ENCODE measurements around the gene TOMM20. TPM values are rescaled to one million over a fixed set of nuclear protein-coding genes. Genes with fewer than 3 reads are reported as not detected.
"Not testable (repeated sequence)": the region's sequence is repeated elsewhere in the genome, so short reads cannot be mapped to it uniquely, and the experiment has no call there.

TOMM20 gene
- polyA plus RNA-seq, 4 donors, result 44.1 to 199 (median 76.6) TPM

GRCh38 chr1:235073331-235073967 is 55.2 kb downstream of the TOMM20 start:
- WGBS, 3 donors, result 18 to 61% (median 33%) methylated on average over 18 to 20 of the region's 20 CpGs
- Histone ChIP-seq H3K9me3 (ENCODE audit: control insufficient read depth in 2 of 2, insufficient read depth in 1 of 2, low read depth in 1 of 2, low read length in 1 of 2) (no peaks in the 10 kb centered on the region), H3K27me3 (ENCODE audit: control insufficient read depth in 3 of 3, insufficient read depth in 3 of 3, low read length in 3 of 3) (no peaks in the 10 kb centered on the region), H3K4me1 (ENCODE audit: control insufficient read depth in 3 of 3, insufficient read depth in 2 of 3, low read depth in 1 of 3, low read length in 2 of 3) (peaks cover 2 to 54% (median 30%) of the 10 kb centered on the region in 3 donors), H3K27ac (ENCODE audit: low read depth in 1 of 3, low read length in 2 of 3) (peak overlapping the region; percentile 51 to 96 (median 93)), H3K4me3 (ENCODE audit: low read depth in 1 of 3, low read length in 3 of 3) (no peak overlapping the region), H3K36me3 (ENCODE audit: control insufficient read depth in 3 of 3, insufficient read depth in 2 of 3, low read depth in 1 of 3, low read length in 3 of 3) (no peaks in the 10 kb centered on the region)
- DNase-seq, result peak; percentile 69 to 74
- FAIRE-seq, result no peak

GRCh38 chr1:235072577-235072976 is 56.1 kb downstream of the TOMM20 start:
- not testable (repeated sequence) for DNase-seq; H3K4me3 ChIP-seq (ENCODE audit: low read depth in 1 of 3, low read length in 3 of 3); H3K36me3 ChIP-seq (ENCODE audit: control insufficient read depth in 3 of 3, insufficient read depth in 2 of 3, low read depth in 1 of 3, low read length in 3 of 3); H3K27me3 ChIP-seq (ENCODE audit: control insufficient read depth in 3 of 3, insufficient read depth in 3 of 3, low read length in 3 of 3); FAIRE-seq; H3K9me3 ChIP-seq (ENCODE audit: control insufficient read depth in 2 of 2, insufficient read depth in 1 of 2, low read depth in 1 of 2, low read length in 1 of 2)
- 90 to 96% (median 94%) methylated on average over 3 of the region's 3 CpGs for WGBS, 3 donors
- Histone ChIP-seq H3K27ac (ENCODE audit: low read depth in 1 of 3, low read length in 2 of 3) (peak overlapping the region in 1 of 3 donors; percentile 20), H3K4me1 (ENCODE audit: control insufficient read depth in 3 of 3, insufficient read depth in 2 of 3, low read depth in 1 of 3, low read length in 2 of 3) (peaks cover 0 to 62% (median 30%) of the 10 kb centered on the region in 3 donors)

GRCh38 chr1:235072096-235072495 is 56.5 kb downstream of the TOMM20 start:
- FAIRE-seq (no peak), DNase-seq (no peak)
- Histone ChIP-seq H3K36me3 (ENCODE audit: control insufficient read depth in 3 of 3, insufficient read depth in 2 of 3, low read depth in 1 of 3, low read length in 3 of 3) (no peaks in the 10 kb centered on the region), H3K27ac (ENCODE audit: low read depth in 1 of 3, low read length in 2 of 3) (no peak overlapping the region), H3K9me3 (ENCODE audit: control insufficient read depth in 2 of 2, insufficient read depth in 1 of 2, low read depth in 1 of 2, low read length in 1 of 2) (no peaks in the 10 kb centered on the region), H3K27me3 (ENCODE audit: control insufficient read depth in 3 of 3, insufficient read depth in 3 of 3, low read length in 3 of 3) (no peaks in the 10 kb centered on the region), H3K4me1 (ENCODE audit: control insufficient read depth in 3 of 3, insufficient read depth in 2 of 3, low read depth in 1 of 3, low read length in 2 of 3) (peaks cover 0 to 67% (median 30%) of the 10 kb centered on the region in 3 donors), H3K4me3 (ENCODE audit: low read depth in 1 of 3, low read length in 3 of 3) (no peak overlapping the region)
- 88 to 90% (median 89%) methylated on average over 6 of the region's 6 CpGs for WGBS, 3 donors

- peak overlapping the region in 2 of 3 donors; percentile 93 to 97 for H3K27ac ChIP-seq (ENCODE audit: low read depth in 1 of 3, low read length in 2 of 3)
- no peaks in the 10 kb centered on the region for H3K36me3 ChIP-seq (ENCODE audit: control insufficient read depth in 3 of 3, insufficient read depth in 2 of 3, low read depth in 1 of 3, low read length in 3 of 3)
- peaks cover 0 to 69% (median 28%) of the 10 kb centered on the region in 3 donors for H3K4me1 ChIP-seq (ENCODE audit: control insufficient read depth in 3 of 3, insufficient read depth in 2 of 3, low read depth in 1 of 3, low read length in 2 of 3)
- no peak overlapping the region for H3K4me3 ChIP-seq (ENCODE audit: low read depth in 1 of 3, low read length in 3 of 3)
- FAIRE-seq, result no peak
- no peaks in the 10 kb centered on the region for H3K9me3 ChIP-seq (ENCODE audit: control insufficient read depth in 2 of 2, insufficient read depth in 1 of 2, low read depth in 1 of 2, low read length in 1 of 2)
- no peak for DNase-seq
- H3K27me3 ChIP-seq (ENCODE audit: control insufficient read depth in 3 of 3, insufficient read depth in 3 of 3, low read length in 3 of 3), result no peaks in the 10 kb centered on the region
These were observed 57.8 kb downstream of the TOMM20 start for GRCh38 chr1:235070819-235071218.

- Histone ChIP-seq H3K4me3 (ENCODE audit: low read depth in 1 of 3, low read length in 3 of 3) (no peak overlapping the region), H3K27me3 (ENCODE audit: control insufficient read depth in 3 of 3, insufficient read depth in 3 of 3, low read length in 3 of 3) (no peaks in the 10 kb centered on the region), H3K4me1 (ENCODE audit: control insufficient read depth in 3 of 3, insufficient read depth in 2 of 3, low read depth in 1 of 3, low read length in 2 of 3) (peaks cover 0 to 60% (median 22%) of the 10 kb centered on the region in 3 donors), H3K9me3 (ENCODE audit: control insufficient read depth in 2 of 2, insufficient read depth in 1 of 2, low read depth in 1 of 2, low read length in 1 of 2) (no peaks in the 10 kb centered on the region), H3K36me3 (ENCODE audit: control insufficient read depth in 3 of 3, insufficient read depth in 2 of 3, low read depth in 1 of 3, low read length in 3 of 3) (no peaks in the 10 kb centered on the region), H3K27ac (ENCODE audit: low read depth in 1 of 3, low read length in 2 of 3) (peak overlapping the region in 2 of 3 donors; percentile 93 to 97)
- DNase-seq, result peak; percentile 82 to 93
- no peak for FAIRE-seq
- WGBS, 3 donors, result 29 to 60% (median 41%) methylated on average over 34 of the region's 34 CpGs
These were observed 58.8 kb downstream of the TOMM20 start for GRCh38 chr1:235069577-235070563.

GRCh38 chr1:235069176-235069575 is 59.5 kb downstream of the TOMM20 start:
- Histone ChIP-seq H3K27me3 (ENCODE audit: control insufficient read depth in 3 of 3, insufficient read depth in 3 of 3, low read length in 3 of 3) (no peaks in the 10 kb centered on the region), H3K27ac (ENCODE audit: low read depth in 1 of 3, low read length in 2 of 3) (peak overlapping the region in 2 of 3 donors; percentile 93 to 97), H3K4me1 (ENCODE audit: control insufficient read depth in 3 of 3, insufficient read depth in 2 of 3, low read depth in 1 of 3, low read length in 2 of 3) (peaks cover 0 to 53% (median 18%) of the 10 kb centered on the region in 3 donors), H3K4me3 (ENCODE audit: low read depth in 1 of 3, low read length in 3 of 3) (no peak overlapping the region), H3K9me3 (ENCODE audit: control insufficient read depth in 2 of 2, insufficient read depth in 1 of 2, low read depth in 1 of 2, low read length in 1 of 2) (no peaks in the 10 kb centered on the region), H3K36me3 (ENCODE audit: control insufficient read depth in 3 of 3, insufficient read depth in 2 of 3, low read depth in 1 of 3, low read length in 3 of 3) (no peaks in the 10 kb centered on the region)
- FAIRE-seq, result no peak
- DNase-seq, result no peak
- 65 to 85% (median 75%) methylated on average over 5 of the region's 5 CpGs for WGBS, 3 donors

- DNase-seq (peak; percentile 64 to 90), FAIRE-seq (no peak)
- peak overlapping the region; percentile 93 to 97 (median 95) for H3K27ac ChIP-seq (ENCODE audit: low read depth in 1 of 3, low read length in 2 of 3)
- no peak overlapping the region for H3K4me3 ChIP-seq (ENCODE audit: low read depth in 1 of 3, low read length in 3 of 3)
- no peaks in the 10 kb centered on the region for H3K27me3 ChIP-seq (ENCODE audit: control insufficient read depth in 3 of 3, insufficient read depth in 3 of 3, low read length in 3 of 3)
- no peaks in the 10 kb centered on the region for H3K9me3 ChIP-seq (ENCODE audit: control insufficient read depth in 2 of 2, insufficient read depth in 1 of 2, low read depth in 1 of 2, low read length in 1 of 2)
- no peaks in the 10 kb centered on the region for H3K36me3 ChIP-seq (ENCODE audit: control insufficient read depth in 3 of 3, insufficient read depth in 2 of 3, low read depth in 1 of 3, low read length in 3 of 3)
- WGBS, 3 donors, result 20 to 57% (median 36%) methylated on average over 19 of the region's 19 CpGs
- peaks cover 2 to 47% (median 17%) of the 10 kb centered on the region in 3 donors for H3K4me1 ChIP-seq (ENCODE audit: control insufficient read depth in 3 of 3, insufficient read depth in 2 of 3, low read depth in 1 of 3, low read length in 2 of 3)
These were observed 60.2 kb downstream of the TOMM20 start for GRCh38 chr1:235068158-235069121.
